Peyer's patch (tissue), 4 donors: ENCODE measurements around the gene DNAJC8.

Source experiments
- POLR2A ChIP-seq, 2 donors: fragments of 450-650 bp; IDR thresholded peaks; one replicate each; pipeline ENCODE4 v1.5.1; 2017; ENCODE audit warnings: antibody characterized with exemption in 2 of 2, mild to moderate bottlenecking in 2 of 2, moderate library complexity in 2 of 2
- TF ChIP-seq, protein P1 (sequence below), 6 experiments: fragments of 450-650 bp in 4 of 6; fragments of 200-600 bp in 2 of 6; sonication (generic) in 1 of 6; IDR thresholded peaks; one replicate each; pipeline ENCODE4 v1.5.1; 2017 to 2019; ENCODE audit warnings: antibody characterized with exemption in 6 of 6, mild to moderate bottlenecking in 3 of 6, moderate library complexity in 1 of 6

DNA sequence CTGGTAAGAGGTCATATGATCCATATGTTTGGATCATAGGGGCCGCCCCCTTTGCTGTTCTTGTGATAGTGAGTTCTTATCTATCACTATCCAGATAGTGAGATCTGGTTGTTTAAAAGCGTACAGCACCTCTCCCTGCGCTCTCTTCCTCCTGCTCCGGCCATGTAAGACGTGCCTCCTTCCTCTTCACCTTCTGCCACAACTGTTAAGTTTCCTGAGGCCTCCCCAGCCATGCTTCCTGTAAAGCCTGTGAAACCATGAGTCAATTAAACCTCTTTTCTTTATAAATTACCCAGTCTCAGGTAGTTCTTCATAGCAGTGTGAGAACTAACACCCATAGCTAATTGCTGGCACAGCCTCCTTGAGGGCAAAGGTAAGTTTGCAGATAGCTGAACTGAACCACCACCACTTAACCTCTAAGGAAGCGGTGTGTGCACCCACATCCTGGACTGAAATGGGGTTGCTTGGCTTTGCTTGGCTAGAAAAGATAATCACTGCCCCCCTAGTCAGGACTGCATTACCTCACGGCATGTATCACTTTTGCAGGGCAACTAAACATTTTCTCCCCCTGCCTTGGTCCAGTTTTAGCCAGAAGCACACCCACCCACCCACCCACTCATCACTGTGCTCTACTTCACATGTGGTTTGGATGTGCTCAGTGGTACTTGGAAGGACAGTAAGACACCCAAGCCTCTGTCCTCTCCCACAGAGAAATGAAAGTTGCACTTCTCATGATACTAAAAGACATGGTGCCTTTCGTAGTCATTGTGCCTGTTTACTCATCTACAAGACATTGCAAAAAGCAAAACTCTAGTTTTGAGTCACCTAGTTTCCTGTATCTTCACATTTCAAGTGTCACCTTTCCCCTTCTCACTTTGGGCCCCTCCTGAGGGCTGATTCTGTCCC lies 33.2 kb downstream of the DNAJC8 start:
- TF ChIP-seq, protein P1, sequence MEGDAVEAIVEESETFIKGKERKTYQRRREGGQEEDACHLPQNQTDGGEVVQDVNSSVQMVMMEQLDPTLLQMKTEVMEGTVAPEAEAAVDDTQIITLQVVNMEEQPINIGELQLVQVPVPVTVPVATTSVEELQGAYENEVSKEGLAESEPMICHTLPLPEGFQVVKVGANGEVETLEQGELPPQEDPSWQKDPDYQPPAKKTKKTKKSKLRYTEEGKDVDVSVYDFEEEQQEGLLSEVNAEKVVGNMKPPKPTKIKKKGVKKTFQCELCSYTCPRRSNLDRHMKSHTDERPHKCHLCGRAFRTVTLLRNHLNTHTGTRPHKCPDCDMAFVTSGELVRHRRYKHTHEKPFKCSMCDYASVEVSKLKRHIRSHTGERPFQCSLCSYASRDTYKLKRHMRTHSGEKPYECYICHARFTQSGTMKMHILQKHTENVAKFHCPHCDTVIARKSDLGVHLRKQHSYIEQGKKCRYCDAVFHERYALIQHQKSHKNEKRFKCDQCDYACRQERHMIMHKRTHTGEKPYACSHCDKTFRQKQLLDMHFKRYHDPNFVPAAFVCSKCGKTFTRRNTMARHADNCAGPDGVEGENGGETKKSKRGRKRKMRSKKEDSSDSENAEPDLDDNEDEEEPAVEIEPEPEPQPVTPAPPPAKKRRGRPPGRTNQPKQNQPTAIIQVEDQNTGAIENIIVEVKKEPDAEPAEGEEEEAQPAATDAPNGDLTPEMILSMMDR (IDR thresholded peaks at IDR 0.05): peak in 4 of 6 experiments; percentile 16 to 38 (median 34)
- no peak for TF ChIP-seq POLR2A (IDR thresholded peaks at IDR 0.05)
